ENCODE results near the gene MTAP. TPM values are rescaled to one million over a fixed set of nuclear protein-coding genes. Genes with fewer than 3 reads are reported as not detected.

Gene MTAP
- total RNA-seq, 1 donor from 2014 or later = 73.4 TPM

DNA sequence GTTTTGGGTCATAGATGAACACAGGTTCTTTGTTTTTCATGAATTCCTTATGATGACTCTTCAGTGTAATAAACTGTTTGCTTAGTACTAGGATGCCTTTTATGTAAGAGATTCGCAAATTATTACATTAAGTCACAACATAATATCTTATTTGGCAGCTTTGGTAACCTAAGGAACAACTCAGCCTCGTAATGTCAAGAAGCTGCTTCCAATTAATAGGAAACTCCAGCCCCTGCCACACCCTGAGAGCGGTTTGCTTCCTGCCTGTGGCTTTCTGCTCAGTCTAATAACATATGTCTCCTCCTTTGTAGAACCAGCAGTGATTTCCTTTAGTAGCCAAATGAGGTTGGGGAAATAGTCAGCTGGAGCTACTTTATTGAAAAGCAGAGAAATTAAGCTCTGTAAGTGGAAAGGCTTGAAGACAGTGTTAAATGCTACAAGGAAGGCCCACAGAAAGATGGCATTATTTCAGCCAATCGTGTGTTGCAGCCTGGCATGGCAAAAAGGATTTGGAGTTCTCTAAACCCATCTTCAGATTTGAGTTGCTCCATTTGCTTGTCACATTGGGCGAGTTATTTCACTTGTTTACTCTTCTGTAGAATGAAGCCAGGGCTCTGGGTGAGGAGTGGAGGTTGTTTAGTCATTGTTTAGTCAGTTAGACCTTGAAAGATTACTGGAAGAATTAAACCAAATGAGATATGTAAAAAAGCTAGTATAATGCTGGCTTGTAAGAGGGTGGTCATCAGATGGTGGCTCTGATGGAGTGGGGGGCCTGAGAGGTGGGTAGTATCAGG is 54.1 kb downstream of the MTAP start:
- Mint-ChIP-seq H3K4me3 (no peak overlapping the region), H3K9me3 (no peaks in the 10 kb centered on the region), H3K27me3 (no peaks in the 10 kb centered on the region), H3K27ac (no peak overlapping the region), H3K36me3 (peaks cover 67% of the 10 kb centered on the region), H3K4me1 (ENCODE audit: unreplicated experiment) (peaks cover 6% of the 10 kb centered on the region)
- DNase-seq (ENCODE audit: extremely low spot score, unreplicated experiment) = no peak
- TF ChIP-seq, protein P1, sequence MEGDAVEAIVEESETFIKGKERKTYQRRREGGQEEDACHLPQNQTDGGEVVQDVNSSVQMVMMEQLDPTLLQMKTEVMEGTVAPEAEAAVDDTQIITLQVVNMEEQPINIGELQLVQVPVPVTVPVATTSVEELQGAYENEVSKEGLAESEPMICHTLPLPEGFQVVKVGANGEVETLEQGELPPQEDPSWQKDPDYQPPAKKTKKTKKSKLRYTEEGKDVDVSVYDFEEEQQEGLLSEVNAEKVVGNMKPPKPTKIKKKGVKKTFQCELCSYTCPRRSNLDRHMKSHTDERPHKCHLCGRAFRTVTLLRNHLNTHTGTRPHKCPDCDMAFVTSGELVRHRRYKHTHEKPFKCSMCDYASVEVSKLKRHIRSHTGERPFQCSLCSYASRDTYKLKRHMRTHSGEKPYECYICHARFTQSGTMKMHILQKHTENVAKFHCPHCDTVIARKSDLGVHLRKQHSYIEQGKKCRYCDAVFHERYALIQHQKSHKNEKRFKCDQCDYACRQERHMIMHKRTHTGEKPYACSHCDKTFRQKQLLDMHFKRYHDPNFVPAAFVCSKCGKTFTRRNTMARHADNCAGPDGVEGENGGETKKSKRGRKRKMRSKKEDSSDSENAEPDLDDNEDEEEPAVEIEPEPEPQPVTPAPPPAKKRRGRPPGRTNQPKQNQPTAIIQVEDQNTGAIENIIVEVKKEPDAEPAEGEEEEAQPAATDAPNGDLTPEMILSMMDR (conservative IDR thresholded peaks at IDR 0.05) = no peak

DNA sequence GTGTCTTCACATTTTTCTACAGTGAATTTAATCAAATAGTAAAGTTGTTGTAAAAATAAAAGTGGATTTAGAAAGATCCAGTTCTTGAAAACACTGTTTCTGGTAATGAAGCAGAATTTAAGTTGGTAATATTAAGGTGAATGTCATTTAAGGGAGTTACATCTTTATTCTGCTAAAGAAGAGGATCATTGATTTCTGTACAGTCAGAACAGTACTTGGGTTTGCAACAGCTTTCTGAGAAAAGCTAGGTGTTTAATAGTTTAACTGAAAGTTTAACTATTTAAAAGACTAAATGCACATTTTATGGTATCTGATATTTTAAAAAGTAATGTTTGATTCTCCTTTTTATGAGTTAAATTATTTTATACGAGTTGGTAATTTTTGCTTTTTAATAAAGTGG is 60.4 kb downstream of the MTAP start:
- no peak overlapping the region for H3K27ac Mint-ChIP-seq
- no peaks in the 10 kb centered on the region for H3K27me3 Mint-ChIP-seq
- TF ChIP-seq, protein P1 (conservative IDR thresholded peaks at IDR 0.05) = no peak
- no peak for DNase-seq (ENCODE audit: extremely low spot score, unreplicated experiment)
- peaks cover 59% of the 10 kb centered on the region for H3K36me3 Mint-ChIP-seq
- no peaks in the 10 kb centered on the region for H3K9me3 Mint-ChIP-seq
- no peak overlapping the region for H3K4me3 Mint-ChIP-seq
- no peaks in the 10 kb centered on the region for H3K4me1 Mint-ChIP-seq (ENCODE audit: unreplicated experiment)

DNA sequence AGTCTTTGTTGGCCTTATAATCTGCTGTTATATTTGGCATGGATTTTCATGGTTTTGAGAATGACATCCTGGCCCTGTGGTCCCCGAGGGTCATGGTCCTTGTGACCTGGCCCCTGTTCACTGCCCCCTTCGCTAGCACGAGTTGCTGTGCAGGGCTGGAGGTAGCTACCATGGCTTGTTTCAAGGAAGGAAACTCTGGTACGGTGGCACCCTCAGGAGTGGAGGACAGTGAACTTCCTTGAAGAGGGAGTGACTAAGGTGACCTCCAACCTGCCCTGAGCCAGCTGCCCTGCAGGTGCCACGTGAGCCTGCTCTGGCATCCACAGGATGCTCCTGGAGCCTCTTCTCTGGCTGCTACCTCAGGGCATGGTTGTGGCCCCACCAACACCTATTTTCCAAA is 62.1 kb downstream of the MTAP start:
- Mint-ChIP-seq H3K4me3 (no peak overlapping the region), H3K27me3 (no peaks in the 10 kb centered on the region), H3K9me3 (no peaks in the 10 kb centered on the region), H3K27ac (no peak overlapping the region), H3K36me3 (peaks cover 50% of the 10 kb centered on the region), H3K4me1 (ENCODE audit: unreplicated experiment) (no peaks in the 10 kb centered on the region)
- no peak for DNase-seq (ENCODE audit: extremely low spot score, unreplicated experiment)
- TF ChIP-seq, protein P1 (conservative IDR thresholded peaks at IDR 0.05) = no peak

DNA sequence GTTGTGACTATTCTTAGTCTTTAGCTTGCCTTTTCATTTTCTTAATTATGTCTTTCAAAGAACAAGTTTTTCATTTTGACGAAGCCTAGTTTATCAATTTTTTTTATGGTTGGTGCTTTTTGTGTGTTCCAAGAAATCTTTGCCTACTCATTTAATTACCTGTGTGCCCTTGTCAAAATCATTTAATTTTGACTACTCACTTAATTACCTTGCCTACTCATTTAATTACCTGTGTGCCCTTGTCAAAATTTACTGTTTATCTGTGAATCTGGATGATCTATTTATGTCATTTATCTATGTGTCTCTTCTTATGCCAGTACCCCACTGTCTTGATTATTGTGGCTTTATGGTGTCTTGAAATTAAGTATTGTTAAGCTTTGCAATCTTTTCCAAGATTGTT is 63.9 kb downstream of the MTAP start:
- no peak overlapping the region for H3K27ac Mint-ChIP-seq
- no peaks in the 10 kb centered on the region for H3K4me1 Mint-ChIP-seq (ENCODE audit: unreplicated experiment)
- H3K4me3 Mint-ChIP-seq = no peak overlapping the region
- no peak for DNase-seq (ENCODE audit: extremely low spot score, unreplicated experiment)
- H3K9me3 Mint-ChIP-seq = no peaks in the 10 kb centered on the region
- TF ChIP-seq, protein P1 (conservative IDR thresholded peaks at IDR 0.05) = no peak
- peaks cover 47% of the 10 kb centered on the region for H3K36me3 Mint-ChIP-seq
- H3K27me3 Mint-ChIP-seq = no peaks in the 10 kb centered on the region

DNA sequence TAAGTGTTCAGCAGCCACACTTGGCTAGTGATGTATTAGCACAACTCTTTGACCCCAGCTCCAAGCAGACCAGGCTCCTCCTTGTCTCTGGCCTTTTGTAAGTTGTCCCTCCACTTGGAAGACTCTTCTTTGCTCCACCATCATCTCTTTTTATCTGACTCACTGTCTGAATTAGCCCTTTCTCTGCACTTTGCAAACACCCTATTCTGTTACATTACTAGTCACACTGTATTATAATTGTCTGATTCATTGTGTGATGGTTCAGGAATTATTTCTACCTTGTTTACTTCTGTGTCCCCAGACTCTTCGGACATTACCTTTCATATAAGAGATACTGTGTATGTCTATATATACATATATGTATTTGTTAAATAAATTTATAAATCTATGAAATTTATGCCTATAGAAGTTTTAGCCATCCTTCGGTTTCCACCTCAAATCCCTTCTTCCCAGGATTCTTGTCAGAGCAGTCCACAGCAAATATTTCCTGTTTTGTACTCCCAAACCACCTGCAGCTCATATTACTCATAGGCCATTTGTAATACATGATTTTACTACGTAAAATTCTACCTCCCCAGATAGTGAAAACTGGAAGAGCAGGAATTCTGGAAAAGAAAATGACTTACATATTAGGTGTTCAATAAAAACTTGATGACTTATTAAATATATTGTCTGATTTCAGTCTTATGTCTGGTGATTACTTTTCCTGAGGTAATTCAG is 69.0 kb downstream of the MTAP start:
- H3K4me3 Mint-ChIP-seq = no peak overlapping the region
- H3K9me3 Mint-ChIP-seq = peaks cover 4% of the 10 kb centered on the region
- H3K27me3 Mint-ChIP-seq = no peaks in the 10 kb centered on the region
- H3K4me1 Mint-ChIP-seq (ENCODE audit: unreplicated experiment) = no peaks in the 10 kb centered on the region
- peaks cover 45% of the 10 kb centered on the region for H3K36me3 Mint-ChIP-seq
- no peak overlapping the region for H3K27ac Mint-ChIP-seq
- no peak for DNase-seq (ENCODE audit: extremely low spot score, unreplicated experiment)
- TF ChIP-seq, protein P1 (conservative IDR thresholded peaks at IDR 0.05) = no peak

Measured in type B pancreatic cell (in vitro differentiated cells).